Metanephros (tissue), 2 donors: ENCODE data around the gene TERC. TPM values are rescaled to one million over a fixed set of nuclear protein-coding genes. Genes with fewer than 3 reads are reported as not detected.

Source experiments
- small RNA-seq: library from RNA; depleted of rRNA; stranded (forward); fragments of <200 nt; gene quantifications from one replicate; pipeline ENCODE3, GENCODE V24; 2014; ENCODE audit warnings: low replicate concordance
- total RNA-seq: library from RNA; depleted of rRNA; stranded (reverse); fragments of >200 nt; gene quantifications from one replicate; pipeline ENCODE4 v1.2.3, GENCODE V29; 2014

TERC gene
- 608 TPM for total RNA-seq

DNA sequence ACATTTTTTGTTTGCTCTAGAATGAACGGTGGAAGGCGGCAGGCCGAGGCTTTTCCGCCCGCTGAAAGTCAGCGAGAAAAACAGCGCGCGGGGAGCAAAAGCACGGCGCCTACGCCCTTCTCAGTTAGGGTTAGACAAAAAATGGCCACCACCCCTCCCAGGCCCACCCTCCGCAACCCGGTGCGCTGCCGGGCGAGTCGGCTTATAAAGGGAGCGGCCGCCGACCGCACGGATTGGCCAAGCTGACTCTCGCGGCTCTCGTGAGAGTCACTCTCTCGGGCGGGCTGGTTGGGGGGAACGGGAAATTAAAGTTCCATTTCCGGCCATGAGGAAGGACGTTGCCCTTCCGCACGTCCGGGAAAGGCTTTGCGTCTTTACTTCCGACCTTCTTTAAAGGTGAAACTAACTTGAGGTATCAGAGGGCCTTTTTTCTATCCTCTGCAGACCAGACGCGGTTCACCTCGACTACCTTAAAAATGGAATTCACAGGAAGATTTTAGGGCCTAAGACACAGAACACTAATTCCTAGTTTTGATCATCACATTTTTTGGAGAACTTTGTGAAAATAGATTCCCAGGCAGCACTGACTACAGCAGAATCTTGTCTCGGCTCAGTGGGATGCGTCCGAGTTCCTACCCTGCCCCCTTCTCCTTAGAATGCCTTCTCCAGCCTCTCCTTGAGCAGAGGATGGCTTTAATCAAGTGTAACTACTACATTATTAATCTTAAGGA lies at the start of gene TERC:
Gene TERC (minus strand): TSS at position 179 of the 731 bp plus-strand sequence.

GRCh38 chr3:169812332-169813235 lies 47.7 kb upstream of the TERC start, which contains the start of the genes LRRC34 and LRRIQ4:
LRRC34 (minus strand) TSS chr3:169812904; CDS start chr3:169812548, 356 bp downstream.
LRRIQ4 (plus strand) TSS chr3:169812870; CDS start chr3:169821922, 9,052 bp downstream.

DNA sequence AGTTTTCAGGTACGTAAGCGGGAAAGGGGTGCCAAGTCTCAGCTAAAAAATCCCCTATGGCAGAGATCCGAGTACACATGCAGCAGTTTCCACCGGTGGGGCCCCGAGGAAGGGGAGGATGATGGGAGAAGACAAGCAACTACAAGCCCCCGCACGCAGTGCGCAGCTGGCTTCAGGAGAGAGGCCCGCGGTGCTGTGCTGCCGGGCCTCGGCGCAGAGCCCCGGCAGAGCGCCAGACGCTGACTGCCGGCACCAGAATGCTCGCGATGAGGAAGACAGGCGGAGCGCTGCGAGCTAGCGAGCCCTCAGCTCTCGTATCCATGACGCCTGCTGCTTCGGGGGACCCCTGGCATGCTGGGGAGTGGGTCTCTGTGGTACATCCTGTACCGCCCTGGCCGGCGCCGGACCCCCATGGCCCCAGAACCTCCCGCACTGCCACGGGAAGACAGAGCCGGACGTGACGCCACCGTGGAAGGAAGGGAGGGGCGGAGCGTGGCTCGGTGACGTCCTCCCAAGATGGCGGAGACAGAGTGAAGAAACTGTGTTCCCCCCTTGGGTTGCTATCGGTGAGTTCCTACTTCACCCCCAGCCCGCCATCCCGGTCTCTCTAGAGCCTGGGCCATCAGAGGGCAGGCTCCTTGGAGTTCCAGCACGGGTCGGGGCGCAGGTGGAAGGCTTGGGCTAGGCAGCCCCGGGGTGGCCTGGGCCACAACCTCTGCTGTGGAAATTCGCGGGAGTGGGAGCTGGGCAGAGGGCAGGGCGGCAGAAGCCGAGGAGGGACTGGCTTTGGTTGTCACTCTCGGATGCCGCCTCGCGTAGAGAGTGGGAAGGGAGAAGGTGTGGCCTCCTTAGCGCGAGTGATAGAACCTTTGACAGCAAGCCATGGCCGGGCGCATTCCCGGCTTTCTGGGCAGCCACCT lies 8.3 kb upstream of the TERC start, which contains the start of gene MYNN:
Gene MYNN (plus strand): TSS at position 500 of the 920 bp plus-strand sequence. CDS start 900 bp downstream, outside the sequence.

GRCh38 chr3:169769287-169770181 lies 4.7 kb upstream of the TERC start, which contains the start of gene ACTRT3:
ACTRT3 (minus strand) TSS chr3:169769561; CDS start chr3:169769520, 41 bp downstream.

Small RNAs within 50 kb of the gene (small RNA-seq; reads per million reads assigned to genes)
- not detected for gene RNU6-637P

Other genes with a start within 250 kb of the TERC start
- 198 TPM for gene MECOM, start 101.3 kb downstream of the TERC start, total RNA-seq
- 3.0 TPM for gene ACTRT3, start 4.5 kb upstream of the TERC start, total RNA-seq
- 16.8 TPM for gene MYNN, start 8.3 kb upstream of the TERC start, total RNA-seq
- 0.35 TPM for gene LRRIQ4, start 47.8 kb upstream of the TERC start, total RNA-seq
- gene LRRC34, start 47.8 kb upstream of the TERC start, total RNA-seq, result 8.3 TPM
- not detected for gene LRRC31, start 104.9 kb upstream of the TERC start, total RNA-seq
- 0.18 TPM for gene SAMD7, start 146.5 kb upstream of the TERC start, total RNA-seq
- gene SEC62, start 201.7 kb upstream of the TERC start, total RNA-seq, result 56.0 TPM